GM23338 (cell line): ENCODE data around the gene LYPD5. TPM values are rescaled to one million over a fixed set of nuclear protein-coding genes. Genes with fewer than 3 reads are reported as not detected.

Source experiments
- ATAC-seq: fragments of 200-7000 bp; cut with Tn5 transposase; 3 replicates; pipeline ENCODE4 v1.9.1; 2020
- DNase-seq: peaks from one replicate; pipeline ENCODE4 v3.0.0-alpha.2; 2015; ENCODE audit warnings: low spot score
- H2AFZ ChIP-seq: fragments of 200-600 bp; sonication (generic); 2 replicates; pipeline ENCODE4 v1.8.0; 2016; ENCODE audit warnings: antibody characterized with exemption, mild to moderate bottlenecking, moderate library complexity
- H3F3A ChIP-seq: fragments of 200-600 bp; sonication (generic); replicated peaks from 2 replicates; pipeline ENCODE4 v1.8.0; 2017; ENCODE audit warnings: antibody characterized with exemption, mixed run types, low read depth
- H3K27ac ChIP-seq: fragments of 200-600 bp; sonication (generic); 2 replicates; pipeline ENCODE4 v1.6.1; 2016; ENCODE audit warnings: low read depth
- H3K27me3 ChIP-seq: fragments of 200-600 bp; sonication (generic); 2 replicates; pipeline ENCODE4 v1.8.0; 2016; ENCODE audit warnings: mild to moderate bottlenecking, mixed run types, moderate library complexity; ENCODE audit not compliant: insufficient read depth
- H3K36me3 ChIP-seq: fragments of 200-600 bp; sonication (generic); 2 replicates; pipeline ENCODE4 v1.8.0; 2016; ENCODE audit warnings: mild to moderate bottlenecking; ENCODE audit not compliant: insufficient read depth
- H3K4me1 ChIP-seq: fragments of 200-600 bp; sonication (generic); 2 replicates; pipeline ENCODE4 v1.8.0; 2016; ENCODE audit warnings: mild to moderate bottlenecking, moderate library complexity; ENCODE audit not compliant: insufficient read depth
- H3K4me2 ChIP-seq: fragments of 200-600 bp; sonication (generic); 2 replicates; pipeline ENCODE4 v1.7.1; 2017; ENCODE audit warnings: mixed run types
- H3K4me3 ChIP-seq: fragments of 200-600 bp; sonication (generic); 2 replicates; pipeline ENCODE4 v1.6.1; 2016; ENCODE audit warnings: mixed run types
- H3K79me2 ChIP-seq: fragments of 200-600 bp; sonication (generic); replicated peaks from 2 replicates; pipeline ENCODE4 v1.8.0; 2017; ENCODE audit warnings: mild to moderate bottlenecking; ENCODE audit not compliant: insufficient read depth
- H3K9me2 ChIP-seq: fragments of 200-600 bp; sonication (generic); 2 replicates; pipeline ENCODE4 v1.8.0; 2017; ENCODE audit not compliant: insufficient read depth
- H4K20me1 ChIP-seq: fragments of 200-600 bp; sonication (generic); replicated peaks from 2 replicates; pipeline ENCODE4 v1.8.0; 2017; ENCODE audit warnings: mild to moderate bottlenecking; ENCODE audit not compliant: insufficient read depth
- H3K27ac Mint-ChIP-seq: 2 replicates; pipeline ENCODE4 v1.8.0; 2020; ENCODE audit warnings: inconsistent platforms, mild to moderate bottlenecking, moderate library complexity, mixed read lengths
- H3K27me3 Mint-ChIP-seq: 3 replicates; pipeline ENCODE4 v1.8.0; 2022; ENCODE audit warnings: low read depth, mild to moderate bottlenecking, moderate library complexity, mixed read lengths, inconsistent platforms; ENCODE audit not compliant: insufficient read depth, poor library complexity
- H3K36me3 Mint-ChIP-seq: 3 replicates; pipeline ENCODE4 v1.8.0; 2021; ENCODE audit warnings: low read depth, mild to moderate bottlenecking, inconsistent platforms, moderate library complexity, mixed read lengths
- H3K4me1 Mint-ChIP-seq: 3 replicates; pipeline ENCODE4 v1.8.0; 2020; ENCODE audit warnings: mild to moderate bottlenecking, inconsistent platforms, mixed read lengths
- H3K4me3 Mint-ChIP-seq: 3 replicates; pipeline ENCODE4 v1.8.0; 2021; ENCODE audit warnings: moderate library complexity, mild to moderate bottlenecking, inconsistent platforms, mixed read lengths
- H3K9me3 Mint-ChIP-seq: 3 replicates; pipeline ENCODE4 v1.8.0; 2020; ENCODE audit warnings: moderate library complexity, mild to moderate bottlenecking, inconsistent platforms, mixed read lengths
- CREB1 ChIP-seq: fragments of 250-450 bp; sonication (Bioruptor Pico); IDR thresholded peaks from 2 replicates; pipeline ENCODE4 v1.5.0; 2020; ENCODE audit warnings: low read depth, mild to moderate bottlenecking, moderate library complexity
- ETS1 ChIP-seq: IDR thresholded peaks from 2 replicates; pipeline ENCODE4 v1.6.1; 2016; ENCODE audit warnings: antibody characterized with exemption
- EZH2 ChIP-seq: fragments of 200-600 bp; sonication (generic); IDR thresholded peaks from one replicate; pipeline ENCODE4 v1.8.0; 2017; ENCODE audit warnings: antibody characterized with exemption, mild to moderate bottlenecking, low read depth; ENCODE audit not compliant: unreplicated experiment
- NANOG ChIP-seq: IDR thresholded peaks from 2 replicates; pipeline ENCODE4 v1.6.1; 2016; ENCODE audit warnings: antibody characterized with exemption, borderline replicate concordance
- ZNF331 ChIP-seq: fragments of 250-450 bp; sonication (Bioruptor Pico); IDR thresholded peaks from 2 replicates; pipeline ENCODE4 v1.5.0; 2020; ENCODE audit warnings: low read depth, mild to moderate bottlenecking, moderate library complexity
- polyA plus RNA-seq: library from polyadenylated mRNA; unstranded; fragments of >200 nt; fragmentation: Nextera tagmentation; extraction: Ambion mirVana; gene quantifications from 2 replicates; pipeline ENCODE4 v1.2.1, GENCODE V29; 2016
- total RNA-seq: library from RNA; depleted of rRNA; stranded (reverse); fragments of >200 nt; shearing (Covaris generic); gene quantifications from 2 replicates; pipeline ENCODE4 v1.2.3, GENCODE V29; 2014
- TF ChIP-seq, protein P1 (sequence below): fragments of 250-450 bp; sonication (Bioruptor Pico); IDR thresholded peaks from 2 replicates; pipeline ENCODE4 v1.5.0; 2020; ENCODE audit warnings: mild to moderate bottlenecking, moderate library complexity

Gene LYPD5
- total and polyA plus RNA-seq, 2 experiments from 2014 or later = 1.1 to 1.5 TPM

DNA sequence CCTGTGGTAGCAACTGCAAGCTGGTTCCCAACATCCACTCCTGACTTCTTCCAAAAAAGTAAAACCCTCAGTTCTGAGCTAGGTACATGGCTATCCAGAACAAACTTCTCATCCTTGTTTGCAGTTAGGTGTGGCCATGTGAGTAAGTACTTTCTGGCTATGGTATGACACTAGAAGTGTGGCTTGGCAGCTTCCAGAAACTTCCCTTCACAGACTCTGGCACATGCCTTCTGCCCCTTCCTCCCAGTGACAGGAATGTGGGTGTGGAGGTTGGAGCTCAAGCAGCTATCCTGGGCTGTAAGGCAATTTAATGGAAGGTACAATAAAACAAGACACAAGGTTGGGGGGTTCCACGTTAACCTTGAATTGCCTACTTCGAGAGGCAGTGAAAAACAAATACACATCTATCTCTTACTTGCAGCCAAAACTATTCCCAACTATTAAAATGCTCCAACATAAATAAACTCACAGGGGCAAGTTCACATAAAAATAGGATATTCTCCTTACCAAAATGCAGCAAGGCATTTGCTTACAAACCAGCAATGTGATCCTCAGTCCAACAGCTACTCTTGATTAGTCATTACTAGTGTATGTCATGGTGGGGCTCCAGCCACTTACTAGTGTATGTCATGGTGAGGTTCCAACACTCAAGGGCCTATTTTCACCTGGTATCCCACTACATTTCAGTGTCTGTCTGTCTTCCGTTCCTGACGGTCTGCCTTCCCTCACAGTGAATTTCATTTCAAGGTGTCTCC is 50.6 kb downstream of the LYPD5 start:
- H3K4me2 ChIP-seq = no peak overlapping the region
- peaks cover 50% of the 10 kb centered on the region for H3K36me3 Mint-ChIP-seq
- peaks cover 6% of the 10 kb centered on the region; the same call in 2 of the 3 replicates for H3K4me1 Mint-ChIP-seq
- no peak overlapping the region for H3K27ac Mint-ChIP-seq
- no peak overlapping the region for H2AFZ ChIP-seq
- H3K27me3 ChIP-seq = no peaks in the 10 kb centered on the region
- no peaks in the 10 kb centered on the region; the same call in 2 of the 3 replicates for H3K9me3 Mint-ChIP-seq
- no peaks in the 10 kb centered on the region; the same call in 1 of the 2 replicates for H3K36me3 ChIP-seq
- DNase-seq = no peak
- H3K27me3 Mint-ChIP-seq = peaks cover 20% of the 10 kb centered on the region
- no peak overlapping the region for H3K27ac ChIP-seq
- H3K79me2 ChIP-seq = peaks cover 23% of the 10 kb centered on the region
- H4K20me1 ChIP-seq = no peaks in the 10 kb centered on the region; the same call in 1 of the 2 replicates
- H3F3A ChIP-seq = 0 out of 2 replicates have a peak, but pooled peaks cover 6% of the 10 kb centered on the region
- peaks cover 6% of the 10 kb centered on the region; the same call in 1 of the 2 replicates for H3K4me1 ChIP-seq
- no peak overlapping the region for H3K4me3 Mint-ChIP-seq
- H3K9me2 ChIP-seq = no peaks in the 10 kb centered on the region
- TF ChIP-seq ZNF331 = no peak
- no peak for TF ChIP-seq ETS1
- TF ChIP-seq EZH2 = no peak
- TF ChIP-seq, protein P1, sequence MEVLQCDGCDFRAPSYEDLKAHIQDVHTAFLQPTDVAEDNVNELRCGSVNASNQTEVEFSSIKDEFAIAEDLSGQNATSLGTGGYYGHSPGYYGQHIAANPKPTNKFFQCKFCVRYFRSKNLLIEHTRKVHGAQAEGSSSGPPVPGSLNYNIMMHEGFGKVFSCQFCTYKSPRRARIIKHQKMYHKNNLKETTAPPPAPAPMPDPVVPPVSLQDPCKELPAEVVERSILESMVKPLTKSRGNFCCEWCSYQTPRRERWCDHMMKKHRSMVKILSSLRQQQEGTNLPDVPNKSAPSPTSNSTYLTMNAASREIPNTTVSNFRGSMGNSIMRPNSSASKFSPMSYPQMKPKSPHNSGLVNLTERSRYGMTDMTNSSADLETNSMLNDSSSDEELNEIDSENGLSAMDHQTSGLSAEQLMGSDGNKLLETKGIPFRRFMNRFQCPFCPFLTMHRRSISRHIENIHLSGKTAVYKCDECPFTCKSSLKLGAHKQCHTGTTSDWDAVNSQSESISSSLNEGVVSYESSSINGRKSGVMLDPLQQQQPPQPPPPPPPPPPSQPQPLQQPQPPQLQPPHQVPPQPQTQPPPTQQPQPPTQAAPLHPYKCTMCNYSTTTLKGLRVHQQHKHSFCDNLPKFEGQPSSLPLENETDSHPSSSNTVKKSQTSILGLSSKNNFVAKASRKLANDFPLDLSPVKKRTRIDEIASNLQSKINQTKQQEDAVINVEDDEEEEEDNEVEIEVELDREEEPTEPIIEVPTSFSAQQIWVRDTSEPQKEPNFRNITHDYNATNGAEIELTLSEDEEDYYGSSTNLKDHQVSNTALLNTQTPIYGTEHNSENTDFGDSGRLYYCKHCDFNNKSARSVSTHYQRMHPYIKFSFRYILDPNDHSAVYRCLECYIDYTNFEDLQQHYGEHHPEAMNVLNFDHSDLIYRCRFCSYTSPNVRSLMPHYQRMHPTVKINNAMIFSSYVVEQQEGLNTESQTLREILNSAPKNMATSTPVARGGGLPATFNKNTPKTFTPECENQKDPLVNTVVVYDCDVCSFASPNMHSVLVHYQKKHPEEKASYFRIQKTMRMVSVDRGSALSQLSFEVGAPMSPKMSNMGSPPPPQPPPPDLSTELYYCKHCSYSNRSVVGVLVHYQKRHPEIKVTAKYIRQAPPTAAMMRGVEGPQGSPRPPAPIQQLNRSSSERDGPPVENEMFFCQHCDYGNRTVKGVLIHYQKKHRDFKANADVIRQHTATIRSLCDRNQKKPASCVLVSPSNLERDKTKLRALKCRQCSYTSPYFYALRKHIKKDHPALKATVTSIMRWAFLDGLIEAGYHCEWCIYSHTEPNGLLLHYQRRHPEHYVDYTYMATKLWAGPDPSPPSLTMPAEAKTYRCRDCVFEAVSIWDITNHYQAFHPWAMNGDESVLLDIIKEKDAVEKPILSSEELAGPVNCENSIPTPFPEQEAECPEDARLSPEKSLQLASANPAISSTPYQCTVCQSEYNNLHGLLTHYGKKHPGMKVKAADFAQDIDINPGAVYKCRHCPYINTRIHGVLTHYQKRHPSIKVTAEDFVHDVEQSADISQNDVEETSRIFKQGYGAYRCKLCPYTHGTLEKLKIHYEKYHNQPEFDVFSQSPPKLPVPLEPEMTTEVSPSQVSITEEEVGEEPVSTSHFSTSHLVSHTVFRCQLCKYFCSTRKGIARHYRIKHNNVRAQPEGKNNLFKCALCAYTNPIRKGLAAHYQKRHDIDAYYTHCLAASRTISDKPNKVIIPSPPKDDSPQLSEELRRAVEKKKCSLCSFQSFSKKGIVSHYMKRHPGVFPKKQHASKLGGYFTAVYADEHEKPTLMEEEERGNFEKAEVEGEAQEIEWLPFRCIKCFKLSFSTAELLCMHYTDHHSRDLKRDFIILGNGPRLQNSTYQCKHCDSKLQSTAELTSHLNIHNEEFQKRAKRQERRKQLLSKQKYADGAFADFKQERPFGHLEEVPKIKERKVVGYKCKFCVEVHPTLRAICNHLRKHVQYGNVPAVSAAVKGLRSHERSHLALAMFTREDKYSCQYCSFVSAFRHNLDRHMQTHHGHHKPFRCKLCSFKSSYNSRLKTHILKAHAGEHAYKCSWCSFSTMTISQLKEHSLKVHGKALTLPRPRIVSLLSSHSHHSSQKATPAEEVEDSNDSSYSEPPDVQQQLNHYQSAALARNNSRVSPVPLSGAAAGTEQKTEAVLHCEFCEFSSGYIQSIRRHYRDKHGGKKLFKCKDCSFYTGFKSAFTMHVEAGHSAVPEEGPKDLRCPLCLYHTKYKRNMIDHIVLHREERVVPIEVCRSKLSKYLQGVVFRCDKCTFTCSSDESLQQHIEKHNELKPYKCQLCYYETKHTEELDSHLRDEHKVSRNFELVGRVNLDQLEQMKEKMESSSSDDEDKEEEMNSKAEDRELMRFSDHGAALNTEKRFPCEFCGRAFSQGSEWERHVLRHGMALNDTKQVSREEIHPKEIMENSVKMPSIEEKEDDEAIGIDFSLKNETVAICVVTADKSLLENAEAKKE (CRISPR knock-in tag) = no peak
- no peak for TF ChIP-seq NANOG
- TF ChIP-seq CREB1 = no peak
- no peak overlapping the region for H3K4me3 ChIP-seq
- ATAC-seq = no peak
